ENCODE measurements around the gene RAB19.
A peak's percentile ranks its signal among the peaks of the same experiment; 100 is the strongest.

Gene RAB19, protein sequence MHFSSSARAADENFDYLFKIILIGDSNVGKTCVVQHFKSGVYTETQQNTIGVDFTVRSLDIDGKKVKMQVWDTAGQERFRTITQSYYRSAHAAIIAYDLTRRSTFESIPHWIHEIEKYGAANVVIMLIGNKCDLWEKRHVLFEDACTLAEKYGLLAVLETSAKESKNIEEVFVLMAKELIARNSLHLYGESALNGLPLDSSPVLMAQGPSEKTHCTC

DNA sequence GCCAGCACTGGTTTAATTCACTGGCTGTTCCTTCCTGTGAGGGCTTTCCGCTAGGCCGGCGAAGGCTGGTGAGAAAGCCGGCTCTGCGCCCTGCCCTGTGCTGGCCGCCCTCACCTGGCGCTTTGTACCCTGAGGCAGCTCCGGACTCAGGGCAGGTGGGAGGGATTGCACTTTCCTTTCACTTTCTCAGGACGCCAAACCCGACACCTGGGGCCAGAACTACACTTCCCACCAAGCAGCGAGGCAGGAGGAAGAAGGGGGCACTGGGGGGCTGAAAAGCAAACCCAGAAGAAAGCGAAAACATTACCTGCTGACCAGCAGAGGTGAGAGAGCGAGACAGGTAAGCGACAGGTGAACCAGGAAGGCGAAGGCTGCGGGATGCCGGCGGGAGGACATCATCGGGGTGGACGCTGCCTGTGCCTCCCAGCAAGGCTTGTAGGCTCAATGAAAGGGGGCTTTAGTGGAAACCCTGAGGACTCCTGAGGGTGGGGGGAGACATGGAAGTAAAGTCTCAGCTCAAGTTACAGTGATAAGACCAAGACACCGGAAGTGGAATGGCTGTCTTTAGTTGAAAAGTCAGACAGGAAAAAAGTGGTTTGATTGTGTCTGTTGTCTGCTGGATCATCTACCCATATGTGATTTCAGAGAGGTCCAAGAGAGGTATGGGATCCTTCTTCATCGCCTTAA is at the start of gene RAB19:
TSS of gene RAB19 (plus strand) at position 181 of the 687 bp plus-strand sequence. CDS start 3,589 bp downstream, outside the sequence.
- DNase-seq (ENCODE audit: low read depth) = peak; percentile 27

- DNase-seq (ENCODE audit: low read depth) = no peak
These were observed 45.8 kb upstream of the RAB19 start for GRCh38 chr7:140358024-140358411.

DNA sequence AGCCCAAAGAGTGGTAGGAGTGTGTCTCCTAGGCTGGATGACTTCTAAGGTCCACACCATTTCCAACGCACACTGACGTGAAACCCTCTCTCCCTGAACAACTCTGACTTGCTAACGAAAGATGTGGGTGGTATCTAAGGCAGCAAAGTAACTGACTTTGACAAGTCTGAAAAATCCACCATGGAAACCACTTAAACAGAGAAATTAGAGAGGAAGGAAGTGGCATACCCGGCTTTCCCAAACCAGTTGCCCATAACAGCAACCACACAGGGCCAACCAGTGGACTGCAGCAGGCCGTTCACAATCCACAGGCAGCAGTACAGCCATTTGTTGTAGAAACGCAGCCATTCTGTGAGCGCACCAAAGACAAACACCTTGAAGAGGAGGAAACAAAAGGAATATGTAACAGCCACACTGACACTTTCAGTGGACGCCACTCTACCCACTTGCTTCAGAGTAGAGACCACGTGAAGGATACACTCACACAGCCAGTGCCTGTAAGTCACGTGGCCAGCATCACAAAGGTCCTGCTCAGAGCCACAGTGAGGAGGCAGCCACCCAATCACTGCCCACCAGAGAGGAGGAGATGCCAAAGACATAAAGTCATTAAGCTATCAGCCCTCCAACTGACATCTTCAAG is 45.3 kb upstream of the RAB19 start:
- DNase-seq (ENCODE audit: low read depth) = no peak

DNA sequence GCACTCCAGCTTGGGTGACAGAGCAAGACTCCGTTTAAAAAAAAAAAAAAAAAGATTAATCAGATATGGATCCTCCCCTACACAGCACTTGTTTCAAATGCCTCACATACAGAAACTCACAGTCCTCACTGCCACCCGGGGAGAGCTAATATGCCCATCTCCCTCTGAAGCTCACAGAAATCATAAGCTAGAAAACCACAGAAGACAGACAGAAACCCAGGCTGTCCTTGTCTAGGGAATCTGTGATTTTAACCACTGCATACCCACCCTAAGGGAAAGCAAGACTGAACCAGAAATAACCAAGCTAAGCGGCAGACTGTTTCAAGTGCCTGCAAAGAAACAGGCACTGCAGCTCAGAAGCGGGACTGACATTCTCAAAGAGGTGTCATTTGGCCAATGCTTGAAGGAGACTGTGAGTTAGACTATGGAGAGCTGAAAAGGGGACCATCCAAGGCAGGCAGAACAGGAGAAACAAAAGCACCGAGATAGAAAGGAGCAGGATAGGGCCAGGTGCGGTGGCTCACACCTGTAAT is 43.1 kb upstream of the RAB19 start:
- DNase-seq (ENCODE audit: low read depth) = no peak

DNA sequence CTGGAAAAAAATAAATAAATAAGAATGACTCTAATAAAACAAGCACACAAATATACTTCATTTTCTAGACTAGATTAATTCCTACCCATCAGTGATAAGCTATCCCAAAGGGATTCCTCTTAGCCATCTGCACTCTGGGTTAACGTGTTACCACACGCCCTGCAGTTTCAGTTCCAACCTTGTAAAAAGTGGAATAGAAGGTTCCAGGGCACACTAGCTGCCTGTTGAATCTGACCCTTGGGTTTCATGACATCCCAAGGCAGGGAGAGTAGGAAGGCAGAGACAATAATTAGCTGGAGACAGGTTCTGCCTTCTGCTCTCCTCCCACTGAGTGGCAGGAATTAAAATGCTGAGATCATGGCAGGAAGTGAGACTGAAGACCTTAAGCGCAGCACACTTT is 39.0 kb upstream of the RAB19 start:
- DNase-seq (ENCODE audit: low read depth) = no peak

DNA sequence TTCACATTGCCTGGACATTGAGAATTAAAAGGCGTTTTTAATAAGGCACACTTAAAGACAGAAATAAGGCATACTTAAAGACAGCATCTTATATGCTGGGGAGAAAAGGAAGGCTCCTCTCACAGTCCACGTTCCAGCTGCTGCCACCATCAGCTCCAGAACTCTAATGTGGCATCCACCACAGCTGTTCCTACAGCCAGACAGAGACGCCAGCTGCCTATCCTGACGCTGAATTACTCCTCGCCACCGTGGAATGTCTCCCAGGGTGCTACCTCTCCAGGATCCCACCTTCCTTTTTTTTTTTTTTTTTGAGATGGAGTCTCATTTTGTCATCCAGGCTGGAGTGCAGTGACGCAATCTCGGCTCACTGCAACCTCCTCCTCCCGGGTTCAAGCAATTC is 36.3 kb upstream of the RAB19 start:
- no peak for DNase-seq (ENCODE audit: low read depth)

DNA sequence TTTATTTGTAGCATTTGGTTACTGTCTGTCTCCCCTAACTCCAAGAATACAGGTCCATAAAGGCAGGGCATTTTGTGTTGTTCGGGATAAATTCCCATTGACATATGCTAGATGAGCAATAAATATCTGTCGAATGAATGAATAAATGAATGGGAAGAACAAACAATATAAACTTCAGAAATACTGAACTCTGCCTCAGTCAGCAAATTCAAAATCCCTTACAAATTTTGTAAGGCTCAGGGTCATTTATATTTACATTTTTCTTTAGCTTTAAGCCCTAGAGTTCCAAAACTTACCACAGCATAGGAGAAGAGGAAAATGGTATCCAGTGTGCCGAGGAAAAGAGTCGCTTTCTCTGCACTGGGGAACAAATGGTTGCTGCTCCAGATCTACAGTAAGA is 34.6 kb upstream of the RAB19 start:
- no peak for DNase-seq (ENCODE audit: low read depth)

- no peak for DNase-seq (ENCODE audit: low read depth)
These were observed 28.5 kb upstream of the RAB19 start for GRCh38 chr7:140375323-140375722.

- no peak for DNase-seq (ENCODE audit: low read depth)
These were observed 27.7 kb upstream of the RAB19 start for GRCh38 chr7:140375892-140376730.

GRCh38 chr7:140383954-140384713 is 19.7 kb upstream of the RAB19 start:
- DNase-seq (ENCODE audit: low read depth) = no peak

- no peak for DNase-seq (ENCODE audit: low read depth)
These were observed 18.8 kb upstream of the RAB19 start for GRCh38 chr7:140384894-140385545.

- DNase-seq (ENCODE audit: low read depth) = no peak
These were observed 14.4 kb upstream of the RAB19 start for GRCh38 chr7:140389445-140389844.

GRCh38 chr7:140390034-140390433 is 13.8 kb upstream of the RAB19 start:
- no peak for DNase-seq (ENCODE audit: low read depth)

- DNase-seq (ENCODE audit: low read depth) = no peak
These were observed 13.2 kb upstream of the RAB19 start for GRCh38 chr7:140390466-140391190.

- DNase-seq (ENCODE audit: low read depth) = no peak
These were observed 12.2 kb upstream of the RAB19 start for GRCh38 chr7:140391634-140392033.

DNA sequence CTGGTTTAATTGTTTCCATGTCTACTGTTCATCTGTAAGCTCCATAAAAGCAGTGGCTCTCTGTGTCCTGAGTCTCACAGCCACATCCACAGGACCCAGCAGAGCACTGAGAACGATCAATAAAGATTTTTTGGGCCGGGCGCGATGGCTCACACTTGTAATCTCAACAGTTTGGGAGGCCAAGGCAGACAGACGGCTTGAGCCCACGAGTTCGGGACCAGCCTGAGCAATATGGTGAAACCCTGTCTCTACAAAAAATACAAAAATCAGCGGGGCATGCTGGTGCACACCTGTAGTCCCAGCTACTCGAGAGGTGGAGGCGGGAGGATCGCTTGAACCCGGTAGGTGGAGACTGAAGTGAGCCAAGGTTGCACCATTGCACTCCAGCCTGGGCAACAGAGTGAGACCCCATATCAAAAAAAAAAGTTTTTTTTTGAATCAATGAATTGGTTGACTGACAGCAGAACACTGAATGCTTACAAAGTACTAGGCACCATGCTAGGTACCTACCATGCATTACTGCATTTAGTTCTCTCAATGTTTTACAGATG is 10.0 kb upstream of the RAB19 start:
- no peak for DNase-seq (ENCODE audit: low read depth)

DNA sequence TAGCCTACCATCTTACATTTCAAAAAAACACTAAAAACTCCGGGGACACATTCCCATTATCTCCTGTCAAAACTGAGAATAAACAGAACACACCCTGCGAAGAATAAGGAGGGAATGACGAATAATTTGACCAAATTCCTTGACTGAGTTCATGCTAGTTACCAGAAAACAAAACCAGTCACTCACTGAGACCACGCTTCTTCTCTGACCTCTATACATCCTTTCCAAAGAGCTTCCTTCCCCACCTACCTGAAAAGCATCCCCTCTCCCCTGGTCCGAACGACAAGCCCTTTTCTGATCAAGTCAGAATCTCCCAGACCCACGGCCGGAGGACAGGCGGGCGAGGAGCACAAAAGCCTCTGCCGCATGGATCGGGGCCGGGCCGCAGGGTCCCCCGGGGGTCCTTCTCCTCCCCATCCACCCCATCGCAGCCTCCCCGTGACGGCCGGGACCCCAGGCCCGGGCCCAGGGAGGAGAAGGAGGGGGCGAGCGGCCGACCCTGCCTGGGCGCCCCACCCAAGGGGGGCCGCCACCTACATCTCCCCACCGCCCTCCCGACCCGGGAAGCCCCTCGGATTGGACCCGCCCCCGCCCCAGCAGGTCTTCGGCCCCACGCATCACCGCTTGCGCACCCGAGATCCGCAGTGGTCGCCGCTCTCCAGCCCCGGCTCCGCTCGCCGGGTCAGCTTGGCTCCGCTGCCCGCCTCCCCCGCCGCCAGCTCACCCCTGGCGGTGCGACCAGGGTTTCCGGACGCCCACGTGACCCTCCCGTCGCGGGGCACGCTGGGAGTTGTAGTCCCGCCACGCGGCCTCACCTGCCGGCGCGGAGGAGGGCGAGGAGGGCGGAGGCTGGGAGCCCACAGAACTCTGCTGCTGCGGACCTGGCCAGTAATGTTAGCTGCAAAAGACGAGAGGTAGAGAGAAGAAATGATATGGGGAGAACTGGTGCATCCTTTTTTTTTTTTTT is 5.8 kb upstream of the RAB19 start, which contains the start of gene SLC37A3:
TSS of gene SLC37A3 (minus strand) at position 747 of the 967 bp plus-strand sequence. CDS start 16,004 bp downstream, outside the sequence.
- DNase-seq (ENCODE audit: low read depth) = peak; percentile 79

- no peak for DNase-seq (ENCODE audit: low read depth)
These were observed 5.0 kb upstream of the RAB19 start for GRCh38 chr7:140398821-140399220.

- no peak for DNase-seq (ENCODE audit: low read depth)
These were observed 3.5 kb upstream of the RAB19 start for GRCh38 chr7:140400381-140400780.

Data from stimulated activated CD8-positive, alpha-beta memory T cell treated with anti-CD3 and anti-CD28 coated beads, Interleukin-12 subunit alpha, Interleukin-12 subunit beta, amount 100 ng/mL, for 4 hours (primary cell).